GM23248 (cell line): Measurements from ENCODE around the gene MRPL37.

ENCODE experiments used
- EZH2 ChIP-seq: fragments of 200-600 bp; sonication (generic); IDR thresholded peaks from 2 replicates; pipeline ENCODE4 v1.6.1; 2018; ENCODE audit warnings: antibody characterized with exemption, mild to moderate bottlenecking; ENCODE audit not compliant: insufficient read depth, poor library complexity, severe bottlenecking
- EZH2phosphoT487 ChIP-seq: fragments of 200-600 bp; sonication (generic); IDR thresholded peaks from 2 replicates; pipeline ENCODE4 v1.6.1; 2018; ENCODE audit warnings: antibody characterized with exemption, moderate library complexity, mild to moderate bottlenecking, low read depth; ENCODE audit not compliant: insufficient read depth

DNA sequence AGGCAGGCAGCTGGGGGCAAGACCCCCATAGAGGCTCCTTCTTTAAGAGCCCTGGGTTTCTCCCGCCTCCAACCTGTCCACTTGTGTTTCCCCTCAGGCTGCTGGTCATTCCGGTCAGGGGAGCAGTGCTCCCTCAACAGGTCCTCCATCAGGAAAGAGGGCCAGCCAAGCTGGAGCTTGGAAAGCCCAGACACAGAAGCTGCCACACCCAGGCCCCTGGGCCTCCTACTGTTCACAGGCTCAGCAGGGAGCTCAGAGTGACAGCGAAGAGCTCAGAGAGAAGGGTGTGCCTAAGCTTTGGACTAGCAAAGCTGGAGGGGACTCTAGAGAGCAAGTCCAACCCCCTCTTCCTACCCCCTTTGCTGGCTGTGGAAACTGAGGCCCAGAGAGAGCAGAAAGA, 36.9 kb upstream of the MRPL37 start:
- TF ChIP-seq EZH2 (no peak), EZH2phosphoT487 (no peak)
